Measurements from ENCODE around the gene BCAS3. TPM values are rescaled to one million over a fixed set of nuclear protein-coding genes. Genes with fewer than 3 reads are reported as not detected.

BCAS3 gene
- total RNA-seq, 1 donor, result 23.7 TPM

DNA sequence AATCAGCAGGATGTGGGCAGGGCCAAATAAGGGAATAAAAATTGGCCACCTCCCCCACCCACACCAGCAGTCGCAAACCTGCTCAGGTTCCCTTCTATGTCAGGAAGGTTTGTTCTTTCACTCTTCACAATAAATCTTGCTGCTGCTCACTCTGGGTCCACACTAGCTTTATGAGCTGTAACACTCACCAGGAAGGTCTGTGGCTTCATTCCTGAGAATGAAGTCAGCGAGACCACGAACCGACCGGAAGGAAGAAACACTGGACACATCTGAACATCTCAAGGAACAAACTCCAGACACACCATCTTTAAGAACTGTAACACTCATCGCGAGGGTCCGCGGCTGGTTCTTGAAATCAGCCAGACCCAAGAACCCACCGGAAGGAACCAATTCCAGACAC is 606.5 kb downstream of the BCAS3 start:
- no peak overlapping the region for H3K4me3 ChIP-seq (ENCODE audit: low read depth, low read length)
- no peak for TF ChIP-seq CTCF (IDR thresholded peaks at IDR 0.05; ENCODE audit: insufficient read depth, low read depth, low read length)
- peak; percentile 96 for DNase-seq (ENCODE audit: low read depth)

DNA sequence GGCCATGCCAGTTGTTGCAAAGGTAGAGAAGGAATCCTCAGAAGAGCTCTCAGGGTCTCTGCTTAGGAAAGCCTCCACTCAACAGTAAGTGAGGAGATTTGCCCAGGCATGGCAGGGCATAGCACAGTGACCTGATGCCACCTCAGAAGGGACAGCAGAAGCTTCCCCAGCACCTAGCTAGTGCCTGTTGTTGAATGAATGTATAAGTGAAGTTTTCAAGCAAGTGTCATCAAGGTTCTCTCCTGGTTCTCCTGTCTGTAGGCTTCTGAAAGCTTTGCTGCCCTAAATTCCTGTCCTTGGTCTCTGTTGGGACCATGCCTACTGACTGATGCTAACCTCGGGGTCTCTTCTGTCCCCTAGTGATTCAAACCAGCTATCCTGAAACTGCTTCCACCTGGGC is 607.1 kb downstream of the BCAS3 start:
- no peak for DNase-seq (ENCODE audit: low read depth)
- TF ChIP-seq CTCF (IDR thresholded peaks at IDR 0.05; ENCODE audit: insufficient read depth, low read depth, low read length), result no peak
- H3K4me3 ChIP-seq (ENCODE audit: low read depth, low read length), result no peak overlapping the region

GRCh38 chr17:61285526-61286320 is 608.1 kb downstream of the BCAS3 start:
- DNase-seq (ENCODE audit: low read depth), result peak; percentile 96
- no peak overlapping the region for H3K4me3 ChIP-seq (ENCODE audit: low read depth, low read length)
- TF ChIP-seq CTCF (IDR thresholded peaks at IDR 0.05; ENCODE audit: insufficient read depth, low read depth, low read length), result no peak

DNA sequence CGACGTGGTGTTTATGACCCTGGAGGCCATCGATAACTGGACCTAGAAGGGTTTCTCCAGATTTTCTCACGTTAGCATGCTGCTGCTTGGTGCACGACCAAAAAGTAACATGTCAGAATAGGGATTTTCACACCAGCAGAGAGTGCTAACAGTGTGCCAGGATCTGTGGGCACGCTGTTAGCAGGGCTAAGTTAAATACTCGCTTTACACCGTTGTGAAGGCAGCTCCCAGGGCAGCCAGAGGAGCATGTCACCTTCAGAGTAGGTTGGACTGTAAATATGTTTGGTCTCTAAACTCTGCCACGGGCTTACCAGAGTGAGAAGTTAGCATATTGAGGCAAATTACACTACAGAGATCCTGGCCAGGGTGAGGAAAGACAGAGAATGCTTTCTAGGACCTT is 608.8 kb downstream of the BCAS3 start:
- DNase-seq (ENCODE audit: low read depth), result no peak
- TF ChIP-seq CTCF (IDR thresholded peaks at IDR 0.05; ENCODE audit: insufficient read depth, low read depth, low read length), result no peak
- no peak overlapping the region for H3K4me3 ChIP-seq (ENCODE audit: low read depth, low read length)

GRCh38 chr17:61289408-61290385 is 612.0 kb downstream of the BCAS3 start:
- no peak overlapping the region for H3K4me3 ChIP-seq (ENCODE audit: low read depth, low read length)
- DNase-seq (ENCODE audit: low read depth), result peak; percentile 84
- no peak for TF ChIP-seq CTCF (IDR thresholded peaks at IDR 0.05; ENCODE audit: insufficient read depth, low read depth, low read length)

- no peak for TF ChIP-seq CTCF (IDR thresholded peaks at IDR 0.05; ENCODE audit: insufficient read depth, low read depth, low read length)
- DNase-seq (ENCODE audit: low read depth), result peak; percentile 80
- H3K4me3 ChIP-seq (ENCODE audit: low read depth, low read length), result no peak overlapping the region
Observed at GRCh38 chr17:61291451-61292285, 614.0 kb downstream of the BCAS3 start.
